Hypothalamus (tissue), 51 donors: Measurements from ENCODE around the gene ATP5F1B.
"Not testable (repeated sequence)": the region's sequence is repeated elsewhere in the genome, so short reads cannot be mapped to it uniquely, and the experiment has no call there.

Experiments used
- DNase-seq, 51 donors: peaks; one replicate each; lab custom pipeline; 2025; lab: John Stamatoyannopoulos, UW

ATP5F1B gene

GRCh38 chr12:56653781-56654180, 8.0 kb upstream of the ATP5F1B start:
- not testable (repeated sequence) for DNase-seq

DNA sequence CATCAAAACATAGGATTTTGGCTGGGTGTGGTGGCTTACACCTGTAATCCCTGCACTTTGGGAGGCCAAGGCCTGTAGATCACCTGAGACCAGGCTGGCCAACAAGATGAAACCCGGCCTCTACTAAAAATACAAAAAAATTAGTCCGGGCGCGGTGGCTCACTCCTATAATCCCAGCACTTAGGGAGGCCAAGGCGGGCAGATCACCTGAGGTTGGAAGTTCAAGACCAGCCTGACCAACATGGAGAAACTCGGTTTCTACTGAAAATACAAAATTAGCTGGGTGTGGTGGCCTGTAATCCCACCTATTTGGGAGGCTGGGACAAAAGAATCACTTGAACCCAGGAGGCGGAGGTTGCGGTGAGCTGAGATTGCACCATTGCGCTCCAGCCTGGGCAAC, 2.2 kb upstream of the ATP5F1B start:
- not testable (repeated sequence) for DNase-seq

- DNase-seq: peak in 11 of 51 donors; percentile 2 to 46 (median 19)
Measured at GRCh38 chr12:56645201-56645716, 525 bp downstream of the ATP5F1B start.

GRCh38 chr12:56644654-56645053, 1.1 kb downstream of the ATP5F1B start:
- no peak for DNase-seq

- DNase-seq: no peak
Measured at GRCh38 chr12:56641219-56641618, 4.6 kb downstream of the ATP5F1B start.

GRCh38 chr12:56637621-56638020, 8.2 kb downstream of the ATP5F1B start:
- no peak for DNase-seq

- DNase-seq: peak; percentile 56 to 97 (median 91)
Measured at GRCh38 chr12:56636675-56637540, 8.9 kb downstream of the ATP5F1B start.

DNA sequence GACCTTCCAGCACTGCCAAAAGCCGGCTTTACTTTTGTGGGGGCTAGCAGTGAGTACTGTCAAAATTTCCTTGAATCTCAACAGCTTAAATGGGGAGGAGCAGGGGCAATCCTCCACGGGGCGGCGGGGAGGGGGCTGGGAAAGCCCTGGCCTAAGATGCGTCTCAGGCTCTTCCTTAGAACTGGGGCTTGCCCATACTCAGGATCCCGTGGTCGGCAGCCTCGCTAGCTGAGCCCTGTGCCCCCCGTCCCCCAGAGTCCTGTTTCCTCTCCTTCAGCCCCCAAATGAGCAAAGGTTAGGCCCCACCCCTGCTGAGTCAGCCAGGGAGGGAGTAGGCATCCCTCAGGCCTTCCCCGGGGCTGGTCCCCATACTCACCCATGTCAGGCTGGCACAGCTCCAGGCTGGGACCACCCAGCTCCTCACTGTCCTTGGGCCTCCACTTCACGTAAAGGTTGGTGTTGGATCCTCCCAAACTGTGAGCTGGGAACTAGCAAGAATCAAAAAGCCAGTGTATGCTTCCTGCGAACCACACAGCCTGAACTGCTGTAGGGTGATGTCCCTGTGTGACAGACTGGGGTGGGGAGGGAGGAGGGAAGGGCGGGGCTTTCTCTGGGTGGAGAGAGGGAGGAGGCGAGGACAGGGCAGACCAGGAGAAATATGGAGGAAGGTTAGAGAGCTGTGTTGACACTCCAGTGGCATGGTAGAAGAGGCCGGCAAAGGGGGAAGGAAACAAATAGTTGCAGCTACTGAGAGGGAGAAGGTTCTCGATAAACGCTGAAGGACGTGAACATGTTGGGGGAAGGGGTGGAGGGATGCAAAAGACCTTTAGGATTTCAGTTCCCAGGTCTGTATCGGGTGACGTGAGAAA, 9.7 kb downstream of the ATP5F1B start:
- DNase-seq: peak; percentile 28 to 95 (median 75)

DNA sequence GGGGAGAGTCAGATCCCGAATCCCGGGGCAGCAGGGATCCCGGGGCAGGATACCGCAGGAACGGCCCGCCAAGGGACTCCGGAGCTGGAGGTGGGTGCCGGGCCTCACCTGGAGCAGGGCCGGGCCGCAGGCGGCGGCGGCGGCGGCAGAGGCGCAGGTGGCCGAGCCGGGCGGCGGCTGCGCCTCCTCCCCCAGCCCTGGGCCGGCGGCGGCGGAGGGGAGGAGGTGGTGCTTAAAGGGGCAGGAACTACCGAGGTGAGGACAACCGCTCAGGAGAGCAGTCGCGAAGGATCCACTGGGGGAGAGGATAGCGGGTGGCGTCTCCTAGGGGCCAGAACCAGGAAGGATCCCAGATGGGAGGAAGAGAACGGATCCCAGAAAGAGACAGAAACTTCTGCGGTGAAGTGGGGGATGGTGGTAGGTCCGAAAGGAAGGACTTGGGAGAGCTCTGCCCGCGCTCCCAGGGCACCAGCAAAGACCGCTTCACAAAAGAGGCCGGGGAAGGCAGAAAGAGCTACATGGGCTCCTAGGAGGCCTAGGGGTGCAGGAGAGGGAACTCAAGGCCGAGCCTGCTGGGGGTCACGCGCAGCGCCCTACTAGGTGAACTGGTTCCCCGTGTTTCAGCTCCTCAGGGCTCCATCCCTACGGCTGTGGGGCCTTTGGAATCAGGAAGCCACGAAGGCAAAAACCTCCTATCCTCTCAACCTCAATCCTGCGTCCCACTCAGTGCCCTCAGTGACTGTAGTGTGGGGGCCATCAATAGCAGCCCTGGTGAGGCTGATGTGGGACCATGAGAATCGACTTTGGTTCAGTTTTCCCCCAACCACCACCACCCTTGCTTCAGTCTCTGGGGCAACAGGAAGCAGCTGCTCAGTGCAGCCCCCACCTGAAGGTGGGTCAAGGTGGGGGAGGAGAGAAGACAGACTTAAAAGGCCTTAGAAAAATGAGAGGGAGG, 10.7 kb downstream of the ATP5F1B start:
- peak in 43 of 51 donors; percentile 17 to 75 (median 54) for DNase-seq

DNA sequence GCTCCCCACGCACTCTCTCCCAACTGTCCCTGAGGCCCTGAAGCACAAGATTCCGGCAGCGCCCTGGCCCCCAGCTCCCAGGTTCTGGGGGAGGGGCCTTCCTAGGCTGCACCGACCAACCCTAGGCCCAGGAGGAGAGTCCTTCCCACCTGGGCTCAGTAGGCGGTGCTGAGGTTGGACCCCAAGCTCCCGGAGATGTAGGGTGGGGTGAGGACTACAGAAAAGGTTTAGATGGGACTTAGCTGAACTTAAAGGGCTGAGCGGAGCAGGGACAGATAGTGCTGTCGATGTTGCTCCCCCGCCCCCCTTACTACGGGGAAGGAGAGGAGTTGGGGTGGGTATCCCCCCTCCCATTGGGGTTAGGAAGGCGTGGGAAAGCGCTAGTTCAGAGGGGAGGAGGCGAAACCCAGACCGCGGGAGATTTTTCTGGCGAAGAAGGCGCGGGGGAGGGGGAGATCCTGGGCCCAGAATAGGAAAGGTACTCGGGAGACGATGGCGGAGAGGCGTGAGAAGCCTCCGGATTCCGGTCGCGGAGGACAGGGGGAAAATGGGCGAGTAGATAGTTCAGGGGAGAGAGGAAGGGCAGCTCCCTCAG, 11.4 kb downstream of the ATP5F1B start:
- peak in 16 of 51 donors; percentile 3 to 59 (median 32) for DNase-seq

DNA sequence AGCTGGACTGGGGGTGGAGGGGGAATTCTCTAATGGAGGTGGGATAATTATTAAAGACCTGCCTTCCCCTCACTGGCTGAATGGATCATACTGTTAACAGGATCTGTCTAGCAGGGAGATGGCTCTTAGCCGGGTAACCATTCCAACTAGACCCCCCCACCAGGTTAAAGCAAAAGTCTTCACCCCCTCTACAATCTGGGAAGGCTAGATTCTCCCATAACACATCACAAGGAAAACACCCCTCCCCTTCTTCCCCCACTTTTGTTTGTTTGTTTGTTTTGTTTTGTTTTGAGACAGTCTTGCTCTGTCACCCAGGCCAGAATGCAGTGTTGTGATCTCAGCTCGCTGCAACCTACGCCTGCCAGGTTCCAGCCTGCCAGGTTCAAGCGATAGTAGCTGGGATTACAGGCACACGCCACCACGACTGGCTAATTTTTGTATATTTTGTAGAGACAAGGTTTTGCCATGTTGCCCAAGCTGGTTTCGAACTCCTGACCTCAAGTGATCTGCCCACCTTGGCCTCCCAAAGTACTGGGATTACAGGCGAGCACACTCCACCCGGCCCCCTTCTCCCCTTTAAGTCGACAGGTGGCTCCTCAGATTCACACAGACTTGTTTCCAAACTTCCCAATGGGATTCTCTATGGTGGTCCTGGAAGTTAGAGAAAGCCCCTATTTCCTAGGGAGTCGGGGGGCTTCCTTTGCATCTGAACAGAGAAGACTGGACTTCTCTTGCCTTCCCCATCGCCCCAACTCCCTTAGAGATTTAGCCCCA, 12.1 kb downstream of the ATP5F1B start:
- DNase-seq: peak in 2 of 51 donors; percentile 14 to 25

DNA sequence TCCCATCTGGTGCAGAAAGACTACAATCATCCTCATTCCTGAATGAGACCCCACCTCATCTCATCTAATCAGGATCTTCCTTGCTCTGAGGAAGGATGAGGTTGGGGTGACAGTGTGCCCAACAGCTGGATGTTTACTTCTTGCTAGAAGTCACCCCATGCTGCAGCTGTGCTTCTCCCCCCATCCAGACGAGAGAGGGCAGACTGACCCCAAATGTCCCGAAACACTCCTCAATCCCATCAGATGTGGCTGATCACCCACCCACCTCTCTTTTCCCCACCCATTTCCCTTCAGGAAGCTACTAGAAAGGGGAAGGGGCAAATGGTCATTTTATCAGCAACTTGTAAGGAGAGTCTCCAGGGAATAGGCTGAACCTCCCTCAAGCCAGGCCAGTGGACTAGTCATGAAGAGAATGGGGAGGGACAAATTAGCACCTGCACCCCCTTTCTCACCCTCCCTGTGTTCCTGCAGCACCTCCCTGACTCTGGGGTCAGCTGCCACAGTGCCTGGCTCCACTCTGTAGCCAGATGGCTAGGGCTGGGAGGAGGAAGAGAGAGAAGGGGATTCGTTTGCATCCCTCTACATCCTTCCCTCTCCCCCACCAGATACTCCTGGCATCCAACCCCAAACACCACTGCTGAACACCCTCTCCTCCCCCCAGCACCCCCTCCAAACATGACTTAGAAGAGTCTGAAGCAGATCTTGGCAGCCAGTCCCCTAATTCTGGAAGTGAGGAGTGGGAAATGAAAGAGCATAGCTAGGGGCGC, 12.9 kb downstream of the ATP5F1B start:
- peak in 2 of 51 donors; percentile 1 to 20 for DNase-seq

- DNase-seq: peak in 36 of 51 donors; percentile 3 to 74 (median 22)
Measured at GRCh38 chr12:56631790-56632700, 13.7 kb downstream of the ATP5F1B start.

- DNase-seq: peak; percentile 41 to 94 (median 87)
Measured at GRCh38 chr12:56630180-56630632, 15.6 kb downstream of the ATP5F1B start, which contains the start of gene BAZ2A. Gene BAZ2A, minus strand, starts transcription at chr12:56630326. Its CDS starts 12,796 bp downstream, at chr12:56617530.

DNA sequence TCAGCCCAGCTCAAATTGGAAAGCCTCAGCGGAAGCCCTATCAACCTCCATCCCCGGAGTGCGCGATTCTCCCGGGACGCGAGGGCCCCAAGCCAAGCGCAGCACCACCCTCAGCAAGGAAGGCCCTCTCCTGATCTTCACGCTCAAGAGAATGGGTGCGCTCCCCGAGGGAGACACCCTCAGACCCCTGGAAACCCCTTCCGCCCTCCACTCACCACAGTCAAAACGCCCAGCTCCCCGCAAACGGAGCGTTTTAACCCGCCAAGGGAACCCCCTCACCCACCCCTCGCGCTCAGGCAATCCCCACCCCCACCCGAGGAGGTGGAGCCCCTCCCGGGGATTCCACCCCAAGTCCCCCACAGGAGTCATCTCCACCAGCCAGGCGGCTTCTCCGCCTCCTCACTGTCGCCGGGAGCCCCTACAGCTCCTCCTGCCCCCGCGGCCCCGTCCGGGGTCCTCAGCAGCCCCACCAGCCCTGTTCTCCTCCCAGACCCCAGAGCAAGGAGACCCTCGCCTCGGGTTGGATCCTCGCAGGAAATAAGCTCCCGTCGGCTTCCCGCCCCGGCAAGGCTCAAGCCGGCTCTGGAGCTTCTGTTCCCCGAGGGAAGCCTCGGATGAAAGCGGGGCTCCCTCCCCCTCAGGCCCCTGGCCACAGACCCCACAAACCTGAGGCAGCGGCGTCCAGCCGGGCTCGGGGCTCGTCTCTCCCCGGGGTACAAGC, 16.2 kb downstream of the ATP5F1B start:
- DNase-seq: peak in 30 of 51 donors; percentile 11 to 85 (median 36)
